IPS-NIHi7 (cell line): ENCODE measurements around the gene NCOA7.

ENCODE experiments used
- DNase-seq: peaks from one replicate; pipeline ENCODE4 v3.0.0; 2012; ENCODE audit warnings: mixed read lengths; ENCODE audit errors: extremely low spot score

The NCOA7 gene

GRCh38 chr6:125974214-125974866 lies 183.6 kb downstream of the NCOA7 start:
- no peak for DNase-seq

GRCh38 chr6:125979101-125979500 lies 188.3 kb downstream of the NCOA7 start:
- no peak for DNase-seq
